Kidney glomerular epithelial cell (primary cell): ENCODE measurements around the gene NAV2.

ENCODE experiments used
- DNase-seq: peaks from one replicate; lab custom pipeline; 2025; lab: John Stamatoyannopoulos, UW

Gene NAV2

GRCh38 chr11:19746086-19746485, 33.4 kb downstream of the NAV2 start:
- DNase-seq = no peak

GRCh38 chr11:19747634-19748033, 35.0 kb downstream of the NAV2 start:
- no peak for DNase-seq

GRCh38 chr11:19751055-19751454, 38.4 kb downstream of the NAV2 start:
- no peak for DNase-seq

GRCh38 chr11:19753451-19754106, 40.9 kb downstream of the NAV2 start:
- no peak for DNase-seq

GRCh38 chr11:19756675-19757475, 44.2 kb downstream of the NAV2 start:
- DNase-seq = no peak

- DNase-seq = no peak
These were observed 46.8 kb downstream of the NAV2 start for GRCh38 chr11:19759389-19759788.

GRCh38 chr11:19762266-19762665, 49.6 kb downstream of the NAV2 start:
- DNase-seq = no peak

- no peak for DNase-seq
These were observed 50.7 kb downstream of the NAV2 start for GRCh38 chr11:19763330-19763729.

- DNase-seq = peak; percentile 8
These were observed 53.6 kb downstream of the NAV2 start for GRCh38 chr11:19766206-19766605.

GRCh38 chr11:19766810-19767209, 54.2 kb downstream of the NAV2 start:
- no peak for DNase-seq

- DNase-seq = no peak
These were observed 55.1 kb downstream of the NAV2 start for GRCh38 chr11:19767627-19768151.

GRCh38 chr11:19768197-19768596, 55.6 kb downstream of the NAV2 start:
- no peak for DNase-seq

- DNase-seq = no peak
These were observed 56.2 kb downstream of the NAV2 start for GRCh38 chr11:19768815-19769214.

GRCh38 chr11:19769820-19770219, 57.2 kb downstream of the NAV2 start:
- peak; percentile 54 for DNase-seq

GRCh38 chr11:19770277-19770676, 57.6 kb downstream of the NAV2 start:
- no peak for DNase-seq

GRCh38 chr11:19771463-19771862, 58.8 kb downstream of the NAV2 start:
- no peak for DNase-seq

GRCh38 chr11:19772480-19772879, 59.8 kb downstream of the NAV2 start:
- no peak for DNase-seq

GRCh38 chr11:19774329-19774728, 61.7 kb downstream of the NAV2 start:
- no peak for DNase-seq

GRCh38 chr11:19774817-19775580, 62.4 kb downstream of the NAV2 start:
- DNase-seq = no peak

- no peak for DNase-seq
These were observed 63.0 kb downstream of the NAV2 start for GRCh38 chr11:19775622-19776021.

- DNase-seq = no peak
These were observed 64.4 kb downstream of the NAV2 start for GRCh38 chr11:19777039-19777376.

GRCh38 chr11:19777377-19778102, 64.9 kb downstream of the NAV2 start:
- DNase-seq = peak; percentile 92
